ENCODE results near the gene SYNE1.
"Not testable (repeated sequence)": the region's sequence is repeated elsewhere in the genome, so short reads cannot be mapped to it uniquely, and the experiment has no call there.

Gene SYNE1

GRCh38 chr6:152091201-152091600 lies 546.0 kb downstream of the SYNE1 start:
- DNase-seq = no peak

DNA sequence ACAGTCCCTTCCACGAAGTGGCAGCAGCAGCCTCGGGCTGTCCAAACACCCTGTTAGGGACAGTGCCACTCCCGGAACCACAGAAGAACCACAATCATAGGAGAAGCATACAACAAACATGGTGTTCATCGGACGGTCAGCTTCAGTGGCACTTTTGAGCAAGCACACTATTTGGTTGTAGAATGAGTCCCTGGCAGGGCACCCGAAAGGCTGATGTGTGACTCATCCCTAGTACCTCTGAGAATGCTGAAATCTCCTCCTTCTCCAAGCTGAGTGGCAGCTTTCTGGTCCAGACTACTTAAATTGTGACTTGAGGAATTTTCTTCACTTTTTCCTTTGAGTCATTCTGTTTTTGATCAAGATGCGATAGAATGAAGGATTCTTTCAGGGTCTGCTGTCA lies 547.2 kb downstream of the SYNE1 start:
- no peak for DNase-seq

GRCh38 chr6:152087701-152088100 lies 549.5 kb downstream of the SYNE1 start:
- DNase-seq = no peak

DNA sequence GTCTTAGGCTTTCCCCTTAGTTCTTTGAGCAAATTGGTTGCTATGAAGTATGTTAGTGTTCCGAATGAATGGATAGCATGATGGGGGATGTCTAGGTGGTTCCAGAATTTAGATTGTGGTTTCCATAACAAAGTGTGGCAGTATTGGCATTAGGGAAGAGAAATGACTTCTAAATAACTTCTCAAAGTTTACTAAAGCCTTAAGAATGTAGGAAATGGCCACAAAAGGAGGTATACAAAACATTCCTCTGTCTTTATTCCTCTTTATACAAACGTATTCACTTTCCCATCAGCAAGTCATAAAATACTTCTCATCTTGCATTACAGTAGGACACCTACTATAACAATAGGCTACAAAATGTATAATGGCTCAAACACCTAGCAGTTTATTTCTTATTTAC lies 550.1 kb downstream of the SYNE1 start:
- no peak for DNase-seq

DNA sequence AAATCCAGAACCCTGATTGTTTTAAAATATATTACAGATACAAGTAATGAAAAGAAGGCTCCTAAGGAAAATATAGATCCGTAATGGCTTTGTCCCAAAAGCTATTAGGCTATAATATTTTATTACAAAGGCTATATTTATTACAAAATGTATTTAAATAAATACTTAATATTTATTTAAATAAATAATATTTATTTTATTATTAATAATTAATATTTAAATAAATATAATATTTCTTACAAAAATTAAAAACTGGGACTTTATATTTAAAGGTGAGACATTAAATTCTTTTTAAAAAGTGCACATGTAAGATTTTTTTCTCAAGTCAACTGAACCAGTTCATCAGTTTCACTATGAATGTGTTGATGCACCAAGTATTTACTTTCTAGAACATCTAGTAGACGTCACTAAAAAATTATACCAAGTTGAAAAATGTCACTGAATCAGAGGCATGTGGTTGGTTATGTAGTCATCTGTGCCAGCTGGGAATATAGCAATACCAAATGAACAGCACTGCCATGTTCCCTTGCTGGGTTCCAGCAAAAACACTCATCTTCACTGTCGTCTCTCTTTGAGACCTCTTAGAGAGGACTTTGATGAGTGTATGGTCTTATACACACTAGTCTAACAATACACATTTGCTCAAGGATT lies 550.8 kb downstream of the SYNE1 start:
- no peak for DNase-seq

- DNase-seq = no peak
Observed at GRCh38 chr6:152085451-152085921, 551.7 kb downstream of the SYNE1 start.

- DNase-seq = no peak
Observed at GRCh38 chr6:152078804-152079203, 558.4 kb downstream of the SYNE1 start.

- no peak for DNase-seq
Observed at GRCh38 chr6:152078001-152078400, 559.2 kb downstream of the SYNE1 start.

DNA sequence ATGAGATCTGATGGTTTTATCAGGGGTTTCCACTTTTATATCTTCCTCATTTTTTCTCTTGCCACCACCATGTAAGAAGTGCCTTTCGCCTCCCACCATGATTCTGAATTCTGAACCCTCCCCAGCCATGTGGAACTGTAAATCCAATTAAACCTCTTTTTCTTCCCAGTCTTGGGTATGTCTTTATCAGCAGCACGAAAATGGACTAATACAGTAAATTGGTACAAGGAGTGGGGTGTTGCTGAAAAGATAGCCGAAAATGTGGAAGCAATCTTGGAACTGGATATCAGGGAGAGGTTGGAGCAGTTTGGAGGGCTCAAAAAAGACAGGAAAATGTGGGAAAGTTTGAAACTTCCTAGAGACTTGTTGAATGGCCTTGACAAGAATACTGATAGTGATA lies 560.9 kb downstream of the SYNE1 start:
- not testable (repeated sequence) for DNase-seq

DNA sequence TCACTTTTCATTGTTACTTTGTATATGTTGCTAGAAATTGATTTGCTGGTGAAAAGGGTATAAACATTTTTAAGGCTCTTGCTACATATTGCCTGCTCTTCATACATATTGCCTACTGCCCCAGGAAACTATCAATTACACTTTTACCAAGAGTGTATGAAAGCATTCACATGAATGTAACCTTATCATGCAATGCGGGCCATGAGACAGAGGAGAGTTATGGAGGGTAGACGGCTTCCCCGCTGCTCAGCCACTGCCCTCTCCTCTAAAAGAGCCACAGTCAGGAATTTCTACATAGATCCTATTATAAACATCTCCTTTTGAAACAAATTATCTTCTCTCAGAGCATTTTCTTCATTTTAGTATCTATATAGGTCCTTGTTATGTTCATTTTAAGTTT lies 565.3 kb downstream of the SYNE1 start:
- no peak for DNase-seq
